C4-2B (cell line): ENCODE measurements around the gene NLGN2.

Experiments
- ZFX ChIP-seq: fragments of 450-650 bp; IDR thresholded peaks from 2 replicates; pipeline ENCODE4 v1.6.1; 2017
- TF ChIP-seq, protein P1 (sequence below): fragments of 450-650 bp; conservative IDR thresholded peaks from 2 replicates; pipeline ENCODE4 v1.5.1; 2017; ENCODE audit warnings: mild to moderate bottlenecking

DNA sequence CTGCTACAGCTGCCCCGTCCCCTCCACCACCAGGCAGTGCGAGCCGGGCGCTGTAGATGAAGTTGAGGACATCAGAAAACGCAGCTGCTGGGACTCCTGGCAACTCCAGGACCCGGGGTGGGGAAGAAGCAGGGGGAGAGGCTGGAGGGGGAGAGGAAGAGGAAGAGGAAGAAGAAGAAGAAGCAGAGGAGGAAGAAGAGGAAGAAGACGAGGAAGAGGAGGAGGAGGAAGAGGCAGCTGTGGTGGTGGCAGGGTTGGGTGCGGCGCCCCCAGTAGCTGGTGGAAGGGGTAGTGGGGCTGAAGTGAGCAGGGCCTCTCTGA, 58.6 kb downstream of the NLGN2 start:
- TF ChIP-seq, protein P1, sequence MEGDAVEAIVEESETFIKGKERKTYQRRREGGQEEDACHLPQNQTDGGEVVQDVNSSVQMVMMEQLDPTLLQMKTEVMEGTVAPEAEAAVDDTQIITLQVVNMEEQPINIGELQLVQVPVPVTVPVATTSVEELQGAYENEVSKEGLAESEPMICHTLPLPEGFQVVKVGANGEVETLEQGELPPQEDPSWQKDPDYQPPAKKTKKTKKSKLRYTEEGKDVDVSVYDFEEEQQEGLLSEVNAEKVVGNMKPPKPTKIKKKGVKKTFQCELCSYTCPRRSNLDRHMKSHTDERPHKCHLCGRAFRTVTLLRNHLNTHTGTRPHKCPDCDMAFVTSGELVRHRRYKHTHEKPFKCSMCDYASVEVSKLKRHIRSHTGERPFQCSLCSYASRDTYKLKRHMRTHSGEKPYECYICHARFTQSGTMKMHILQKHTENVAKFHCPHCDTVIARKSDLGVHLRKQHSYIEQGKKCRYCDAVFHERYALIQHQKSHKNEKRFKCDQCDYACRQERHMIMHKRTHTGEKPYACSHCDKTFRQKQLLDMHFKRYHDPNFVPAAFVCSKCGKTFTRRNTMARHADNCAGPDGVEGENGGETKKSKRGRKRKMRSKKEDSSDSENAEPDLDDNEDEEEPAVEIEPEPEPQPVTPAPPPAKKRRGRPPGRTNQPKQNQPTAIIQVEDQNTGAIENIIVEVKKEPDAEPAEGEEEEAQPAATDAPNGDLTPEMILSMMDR, result no peak
- no peak for TF ChIP-seq ZFX
